Left kidney (tissue), 2 donors: ENCODE results near the gene SLC26A1. TPM values are rescaled to one million over a fixed set of nuclear protein-coding genes. Genes with fewer than 3 reads are reported as not detected.

Source experiments
- DNase-seq: peaks from one replicate; pipeline ENCODE4 v3.0.0-alpha.2; 2013
- polyA plus RNA-seq: library from polyadenylated mRNA; unstranded; fragments of 120-200 nt; gene quantifications from one replicate; pipeline ENCODE4 v1.2.1, GENCODE V29; 2013; ENCODE audit not compliant: insufficient read length

The SLC26A1 gene
- polyA plus RNA-seq, 1 donor, result 10.0 TPM

DNA sequence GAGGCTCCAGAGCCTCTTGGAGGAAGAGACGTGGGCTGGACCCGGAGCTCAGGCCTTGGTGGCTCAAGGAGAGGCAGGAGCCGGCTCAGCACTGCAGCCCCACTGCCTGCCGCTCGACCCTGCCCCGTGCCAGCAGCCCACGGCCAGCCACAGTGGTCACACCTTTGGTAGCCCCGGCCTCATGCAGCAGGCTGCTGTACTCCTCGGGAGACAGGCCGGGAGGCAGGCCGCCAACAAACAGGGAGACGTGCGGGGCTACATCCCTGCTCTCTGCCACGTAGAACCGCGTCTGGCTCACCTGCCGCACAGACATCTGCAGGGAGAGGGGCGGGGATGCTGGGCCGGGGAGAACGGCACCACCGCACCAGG, 27.5 kb downstream of the SLC26A1 start:
- DNase-seq, result no peak

DNA sequence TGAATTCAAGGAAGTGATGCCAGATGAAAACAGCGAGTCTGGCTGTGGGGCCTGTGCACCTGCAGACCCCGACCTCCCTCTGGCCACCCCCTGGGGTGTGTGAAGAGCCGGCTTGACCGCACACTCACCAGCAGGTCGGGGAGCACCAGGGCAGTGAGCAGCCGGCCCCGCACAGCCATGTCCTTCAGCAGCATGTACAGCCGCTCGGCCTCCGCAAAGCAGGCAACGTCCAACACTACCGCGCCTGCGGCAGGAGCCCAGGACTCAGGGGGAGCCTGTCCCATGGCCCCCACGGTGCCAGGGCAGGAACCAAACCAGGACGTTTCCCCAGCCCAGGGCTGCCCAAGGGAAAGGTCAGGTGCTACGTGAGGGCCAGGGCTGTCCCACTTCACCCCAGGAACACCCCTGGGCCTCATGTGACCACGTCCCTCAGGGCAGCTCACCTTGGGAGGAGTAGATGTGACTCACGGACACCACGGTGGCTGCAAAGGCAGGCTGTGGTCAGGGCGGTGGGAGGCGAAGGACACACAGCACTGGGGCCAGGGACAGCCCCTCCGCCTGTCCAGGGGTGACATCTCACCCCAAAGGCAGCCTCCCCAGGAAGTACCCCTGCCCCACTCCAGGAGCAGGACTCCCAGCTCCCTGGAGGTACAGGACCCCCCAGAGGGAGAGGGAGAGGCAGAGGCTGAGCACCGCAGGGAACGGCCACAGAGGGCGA, 28.0 kb downstream of the SLC26A1 start:
- no peak for DNase-seq

DNA sequence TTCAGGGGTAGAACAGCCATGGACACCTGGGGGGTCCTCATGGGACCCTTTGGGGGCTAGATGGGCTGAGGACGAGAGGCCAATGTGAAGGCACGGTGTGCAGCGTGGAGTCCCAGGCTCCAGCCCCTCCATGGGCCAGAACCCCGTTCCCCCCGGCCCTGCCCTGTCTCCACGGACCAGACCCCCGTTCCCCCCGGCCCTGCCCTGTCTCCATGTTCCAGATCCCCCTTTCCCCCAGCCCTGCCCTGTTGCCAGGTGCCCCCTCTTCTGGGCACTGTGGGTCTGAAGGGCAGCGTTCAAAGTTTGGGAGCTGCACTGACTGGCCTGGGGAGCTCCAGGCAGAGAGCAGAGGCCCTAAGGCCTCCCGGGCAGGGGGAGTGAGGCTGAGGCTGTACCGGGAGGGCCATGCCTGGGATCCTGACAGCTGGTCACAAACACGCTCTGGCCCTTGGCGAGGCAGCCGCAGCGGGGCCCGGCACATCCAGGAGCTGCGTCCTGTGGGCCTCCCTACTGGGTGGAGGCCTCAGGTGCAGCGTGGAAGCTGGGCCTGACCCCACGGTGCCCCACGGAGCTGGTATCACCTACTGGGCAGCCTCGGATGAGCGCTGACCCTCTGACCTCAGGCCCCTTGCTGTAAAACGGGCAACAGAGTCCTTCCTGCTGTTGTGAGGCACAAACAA, 28.7 kb downstream of the SLC26A1 start:
- no peak for DNase-seq

DNA sequence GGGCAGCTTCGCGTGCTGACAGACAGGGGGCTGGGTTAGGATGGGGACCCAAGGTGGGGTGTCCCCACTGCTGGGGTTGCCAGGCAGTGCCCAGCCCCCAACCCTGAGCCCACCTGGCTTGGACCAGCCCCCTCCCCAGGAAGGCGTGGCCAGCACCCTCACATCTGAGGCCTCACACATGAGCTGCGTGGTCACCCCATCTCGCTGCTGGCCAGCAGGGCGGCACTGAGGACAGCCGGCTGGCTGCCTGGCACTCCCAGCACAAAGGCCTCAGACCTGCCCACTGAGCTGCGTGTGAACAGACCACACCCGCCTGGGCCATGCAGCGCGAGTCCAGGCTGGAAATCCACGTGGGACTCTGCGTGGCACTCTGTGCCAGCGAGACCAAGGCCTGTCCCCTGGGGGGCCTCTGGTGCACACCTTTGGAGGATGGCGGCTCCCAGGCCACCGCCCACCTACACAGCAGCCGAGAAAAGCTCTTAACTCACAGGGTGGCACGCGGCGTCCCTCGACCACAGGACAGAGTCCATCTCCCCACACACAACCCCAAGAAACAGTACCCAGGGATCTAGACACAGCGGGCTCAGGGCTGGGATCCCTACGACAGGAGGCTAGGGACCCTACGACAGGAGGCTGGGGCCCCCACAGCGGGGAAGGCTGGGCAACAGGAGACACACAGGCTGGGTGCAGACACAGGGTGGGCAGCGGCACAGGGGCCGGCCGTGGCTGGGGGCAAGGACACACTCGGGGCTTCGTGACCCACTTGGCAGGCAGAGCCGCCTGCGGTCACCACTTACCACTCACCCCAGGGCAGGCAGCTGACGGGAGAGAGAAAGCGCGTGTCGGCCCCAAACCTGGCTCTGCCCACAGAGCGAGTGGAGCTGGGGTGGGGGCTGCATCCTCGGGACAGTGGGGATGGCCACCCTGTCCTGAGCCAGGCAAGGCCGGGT, 29.7 kb downstream of the SLC26A1 start:
- DNase-seq, result no peak

GRCh38 chr4:962231-963208, 30.7 kb downstream of the SLC26A1 start:
- no peak for DNase-seq

DNA sequence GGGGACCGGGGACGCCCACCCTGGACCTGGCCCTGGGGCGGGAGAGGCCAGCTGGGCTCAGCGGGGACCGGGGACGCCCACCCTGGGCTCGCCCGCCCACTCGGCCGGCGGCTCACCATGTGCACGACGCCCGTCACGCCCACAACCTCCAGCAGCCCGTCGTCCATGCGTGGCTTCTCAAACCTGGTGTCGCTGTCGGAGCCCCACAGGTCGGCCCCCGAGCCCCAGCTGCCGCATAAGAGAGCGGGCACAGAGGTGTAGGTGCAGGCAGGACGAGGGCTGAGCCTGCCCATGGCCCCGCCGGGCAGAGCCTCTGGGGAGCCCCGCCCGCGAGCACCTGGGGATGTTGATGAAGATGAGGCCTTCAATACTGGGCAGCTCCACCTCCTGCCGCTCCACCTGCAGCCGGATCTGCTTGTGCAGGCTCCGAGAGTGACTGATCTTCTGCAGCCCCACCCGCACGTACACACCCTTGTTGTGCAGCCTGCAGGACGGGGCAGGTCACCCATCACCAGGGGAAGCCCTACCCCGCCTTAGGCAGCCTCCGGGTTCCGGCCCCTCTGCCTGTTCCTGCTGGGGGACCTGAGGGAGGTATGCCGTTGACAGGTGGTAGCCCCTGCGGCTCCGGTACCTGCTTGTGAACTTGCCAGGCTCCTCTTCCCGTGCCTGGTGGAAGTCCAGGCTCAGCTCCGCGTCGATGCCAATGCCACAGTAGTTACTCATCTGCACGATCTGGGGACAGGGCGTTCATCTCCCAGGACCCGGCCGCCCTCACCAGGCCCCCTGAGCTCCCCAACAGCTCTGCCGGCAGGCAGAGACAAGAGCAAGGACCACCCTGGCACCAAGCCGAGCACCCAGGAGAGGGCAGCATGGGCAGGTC, 31.6 kb downstream of the SLC26A1 start:
- DNase-seq, result no peak

- no peak for DNase-seq
Observed at GRCh38 chr4:960636-961350, 32.4 kb downstream of the SLC26A1 start.

GRCh38 chr4:960140-960635, 33.0 kb downstream of the SLC26A1 start:
- no peak for DNase-seq

DNA sequence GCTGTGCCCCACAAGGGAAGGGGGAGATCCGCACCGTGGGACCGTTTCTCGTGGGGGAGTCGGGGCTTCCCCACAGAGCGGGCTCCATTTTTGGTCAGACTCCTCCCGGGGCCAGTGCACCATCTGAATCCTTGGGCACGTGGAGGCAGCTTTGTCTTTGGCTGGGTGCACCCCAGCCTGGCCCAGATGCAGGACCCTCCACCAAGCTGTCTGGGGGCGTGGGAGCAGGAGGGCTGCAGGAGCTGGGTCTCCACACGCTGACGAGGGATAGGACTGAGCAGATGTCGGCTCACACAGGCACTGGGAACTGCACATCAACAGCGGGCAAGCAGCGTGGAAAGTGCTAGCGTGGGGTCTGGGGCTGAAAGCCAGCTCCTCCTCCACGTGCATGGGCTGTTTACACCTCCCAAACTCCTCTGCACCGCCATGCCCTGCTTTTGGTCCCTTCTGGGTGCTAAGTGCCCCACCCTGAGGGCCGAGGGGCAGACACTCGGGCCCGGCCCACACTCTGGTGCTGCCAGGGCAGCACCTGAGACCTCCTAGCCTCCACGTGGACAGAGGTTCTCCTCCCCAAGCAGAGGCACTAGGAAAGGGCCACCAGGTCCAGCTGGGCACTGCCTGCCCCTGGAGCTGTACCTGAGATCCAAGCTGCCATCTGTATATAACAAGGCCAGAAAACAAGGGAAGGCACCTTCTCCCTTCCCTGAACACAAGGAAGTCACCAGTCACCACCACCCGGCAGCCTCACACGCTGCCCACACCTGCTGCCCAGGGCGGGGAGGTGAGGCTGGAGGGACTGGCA, 33.7 kb downstream of the SLC26A1 start:
- DNase-seq, result no peak

DNA sequence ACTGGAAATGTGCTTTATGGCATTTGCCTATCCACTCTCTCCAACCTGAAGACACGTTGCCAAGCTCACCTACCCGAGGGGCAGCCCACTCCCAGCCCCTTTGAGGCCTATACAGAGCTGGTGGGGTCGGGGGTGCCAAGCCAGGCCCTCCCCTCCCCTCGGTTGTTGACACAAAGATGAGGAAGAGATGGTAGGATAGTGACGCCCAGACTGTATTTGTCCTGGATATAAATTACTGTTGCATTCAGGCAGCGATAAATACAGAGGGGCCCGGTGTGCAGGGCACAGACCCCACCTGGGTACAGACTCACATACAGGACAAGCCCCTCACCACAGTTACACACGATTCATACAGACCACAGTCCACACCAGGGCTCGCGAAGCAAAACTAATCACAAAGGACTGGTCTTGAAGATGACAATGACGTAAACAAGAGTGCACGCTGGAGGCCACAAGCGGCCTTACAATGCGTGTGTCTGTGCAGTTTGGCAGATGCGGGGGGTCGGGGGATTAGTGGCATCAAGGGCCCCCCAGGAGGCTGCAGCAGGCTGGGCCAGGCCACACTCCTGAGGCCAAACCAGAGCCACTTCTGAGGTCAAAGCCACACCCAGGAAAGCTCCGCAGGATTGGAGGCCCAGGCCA, 34.4 kb downstream of the SLC26A1 start:
- no peak for DNase-seq

DNA sequence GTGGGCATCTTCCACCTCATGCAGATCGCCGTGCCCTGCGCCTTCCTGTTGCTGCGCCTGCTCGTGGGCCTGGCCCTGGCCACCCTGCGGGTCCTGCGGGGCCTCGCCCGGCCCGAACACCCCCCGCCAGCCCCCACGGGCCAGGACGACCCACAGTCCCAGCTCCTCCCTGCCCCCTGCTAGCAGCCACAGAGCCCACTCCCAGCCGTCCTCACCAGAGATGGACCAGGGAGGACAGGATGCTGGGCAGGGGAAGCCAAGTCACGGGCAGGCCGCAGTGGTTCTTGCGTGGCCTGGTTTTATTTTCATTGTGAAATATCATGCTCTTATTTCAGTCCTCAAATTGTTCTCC, 34.9 kb downstream of the SLC26A1 start:
- DNase-seq, result no peak

- no peak for DNase-seq
Observed at GRCh38 chr4:957581-958313, 35.5 kb downstream of the SLC26A1 start.

GRCh38 chr4:957231-957580, 36.0 kb downstream of the SLC26A1 start:
- DNase-seq, result no peak

GRCh38 chr4:956531-957230, 36.5 kb downstream of the SLC26A1 start:
- no peak for DNase-seq

- DNase-seq, result no peak
Observed at GRCh38 chr4:955931-956381, 37.2 kb downstream of the SLC26A1 start.

- DNase-seq, result no peak
Observed at GRCh38 chr4:955161-955921, 37.9 kb downstream of the SLC26A1 start.
